ENCODE results near the gene SCARF1. TPM values are rescaled to one million over a fixed set of nuclear protein-coding genes. Genes with fewer than 3 reads are reported as not detected.

The SCARF1 gene
- total RNA-seq, 4 donors from 2014 or later = 1.8 to 12.4 (median 4.6) TPM

- Histone ChIP-seq H3K36me3 (no peaks in the 10 kb centered on the region), H3K27ac (no peak overlapping the region), H3K27me3 (no peaks in the 10 kb centered on the region), H3K9me3 (no peaks in the 10 kb centered on the region), H3K4me3 (no peak overlapping the region), H3K4me1 (peaks cover 17% of the 10 kb centered on the region)
- TF ChIP-seq EP300 (IDR thresholded peaks at IDR 0.05) (no peak), POLR2AphosphoS5 (IDR thresholded peaks at IDR 0.05) (no peak), POLR2A (IDR thresholded peaks at IDR 0.05) (no peak), CTCF (IDR thresholded peaks at IDR 0.05) (no peak)
- DNase-seq (ENCODE audit: low spot score in 2 of 2) = no peak
- 98% methylated on average over 4 of the region's 13 CpGs for WGBS
Observed at GRCh38 chr17:1620486-1620885, 25.0 kb downstream of the SCARF1 start.

GRCh38 chr17:1617620-1618174 lies 27.8 kb downstream of the SCARF1 start:
- Histone ChIP-seq H3K27me3 (no peaks in the 10 kb centered on the region), H3K9me3 (no peaks in the 10 kb centered on the region), H3K36me3 (peaks cover 4% of the 10 kb centered on the region), H3K27ac (peak overlapping the region; percentile 51), H3K4me1 (peaks cover 18% of the 10 kb centered on the region), H3K4me3 (peak overlapping the region; percentile 5)
- TF ChIP-seq POLR2AphosphoS5 (IDR thresholded peaks at IDR 0.05) (no peak), CTCF (IDR thresholded peaks at IDR 0.05) (no peak), POLR2A (IDR thresholded peaks at IDR 0.05) (no peak), EP300 (IDR thresholded peaks at IDR 0.05) (no peak)
- DNase-seq (ENCODE audit: low spot score in 2 of 2) = no peak
- 55% methylated on average over 20 of the region's 20 CpGs for WGBS

- Histone ChIP-seq H3K27me3 (no peaks in the 10 kb centered on the region), H3K4me1 (peaks cover 18% of the 10 kb centered on the region), H3K27ac (no peak overlapping the region), H3K4me3 (no peak overlapping the region), H3K36me3 (peaks cover 4% of the 10 kb centered on the region), H3K9me3 (no peaks in the 10 kb centered on the region)
- DNase-seq (ENCODE audit: low spot score in 2 of 2) = no peak
- 62% methylated on average over 4 of the region's 13 CpGs for WGBS
- TF ChIP-seq EP300 (IDR thresholded peaks at IDR 0.05) (no peak), CTCF (IDR thresholded peaks at IDR 0.05) (no peak), POLR2AphosphoS5 (IDR thresholded peaks at IDR 0.05) (no peak), POLR2A (IDR thresholded peaks at IDR 0.05) (no peak)
Observed at GRCh38 chr17:1616101-1616500, 29.4 kb downstream of the SCARF1 start.

GRCh38 chr17:1612400-1612799 lies 33.1 kb downstream of the SCARF1 start:
- 76% methylated on average over 16 of the region's 16 CpGs for WGBS
- H3K36me3 ChIP-seq = peaks cover 4% of the 10 kb centered on the region
- no peaks in the 10 kb centered on the region for H3K9me3 ChIP-seq
- no peak for DNase-seq (ENCODE audit: low spot score in 2 of 2)
- TF ChIP-seq POLR2AphosphoS5 (IDR thresholded peaks at IDR 0.05) (no peak), POLR2A (IDR thresholded peaks at IDR 0.05) (no peak), EP300 (IDR thresholded peaks at IDR 0.05) (no peak), CTCF (IDR thresholded peaks at IDR 0.05) (no peak)
- no peaks in the 10 kb centered on the region for H3K27me3 ChIP-seq
- H3K27ac ChIP-seq = peak overlapping the region; percentile 28
- H3K4me3 ChIP-seq = no peak overlapping the region
- peaks cover 17% of the 10 kb centered on the region for H3K4me1 ChIP-seq

- Histone ChIP-seq H3K27me3 (no peaks in the 10 kb centered on the region), H3K4me3 (no peak overlapping the region), H3K9me3 (no peaks in the 10 kb centered on the region), H3K4me1 (peaks cover 17% of the 10 kb centered on the region), H3K36me3 (peaks cover 4% of the 10 kb centered on the region), H3K27ac (peak overlapping the region; percentile 28)
- DNase-seq (ENCODE audit: low spot score in 2 of 2) = no peak
- TF ChIP-seq EP300 (IDR thresholded peaks at IDR 0.05) (no peak), CTCF (IDR thresholded peaks at IDR 0.05) (no peak), POLR2AphosphoS5 (IDR thresholded peaks at IDR 0.05) (no peak), POLR2A (IDR thresholded peaks at IDR 0.05) (no peak)
- WGBS = 73% methylated on average over 10 of the region's 10 CpGs
Observed at GRCh38 chr17:1611715-1612114, 33.8 kb downstream of the SCARF1 start.

All from suprapubic skin (tissue), 4 donors.